Measurements from ENCODE around the gene EXOC3. TPM values are rescaled to one million over a fixed set of nuclear protein-coding genes. Genes with fewer than 3 reads are reported as not detected.

Gene EXOC3
- total and polyA plus RNA-seq, 4 donors, result 31.3 to 88.9 (median 59.9) TPM

DNA sequence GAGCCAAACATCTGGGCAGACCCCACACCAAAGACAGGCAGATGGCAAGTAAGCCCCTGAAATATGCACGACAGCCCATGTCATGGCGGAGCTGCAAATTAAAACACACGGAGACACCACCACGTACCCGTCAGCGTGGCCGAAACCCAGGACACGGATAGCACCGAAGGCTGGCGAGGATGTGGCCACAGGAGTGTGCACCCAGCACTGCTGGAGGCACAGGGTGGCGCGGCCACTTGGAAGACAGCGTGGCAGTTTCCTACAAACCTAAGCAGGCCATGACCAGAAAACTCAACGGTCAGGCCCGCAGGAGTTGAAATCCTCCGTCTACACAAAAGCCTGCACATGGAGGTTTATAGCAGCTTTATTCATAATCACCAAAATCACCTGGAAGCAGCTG is 68.5 kb downstream of the EXOC3 start:
- Histone ChIP-seq H3K27ac (ENCODE audit: low read depth in 1 of 2, low read length in 2 of 2) (no peak overlapping the region), H3K4me1 (ENCODE audit: control insufficient read depth in 1 of 2, insufficient read depth in 2 of 2, low read length in 2 of 2) (no peaks in the 10 kb centered on the region), H3K27me3 (ENCODE audit: control insufficient read depth in 1 of 2, insufficient read depth in 2 of 2, low read length in 1 of 2) (no peaks in the 10 kb centered on the region), H3K36me3 (ENCODE audit: control insufficient read depth in 1 of 2, insufficient read depth in 2 of 2, low read length in 1 of 2) (no peaks in the 10 kb centered on the region), H3K9me3 (ENCODE audit: control insufficient read depth, low read length) (no peaks in the 10 kb centered on the region), H3K4me3 (ENCODE audit: low read length in 2 of 2) (no peak overlapping the region)
- no peak for DNase-seq
- 83 to 90% methylated on average over 16 of the region's 16 CpGs for WGBS, 2 donors
- ATAC-seq (ENCODE audit: low FRiP score), result peak; percentile 34
- intact Hi-C loops (cut with DNase I), result no loop called here

DNA sequence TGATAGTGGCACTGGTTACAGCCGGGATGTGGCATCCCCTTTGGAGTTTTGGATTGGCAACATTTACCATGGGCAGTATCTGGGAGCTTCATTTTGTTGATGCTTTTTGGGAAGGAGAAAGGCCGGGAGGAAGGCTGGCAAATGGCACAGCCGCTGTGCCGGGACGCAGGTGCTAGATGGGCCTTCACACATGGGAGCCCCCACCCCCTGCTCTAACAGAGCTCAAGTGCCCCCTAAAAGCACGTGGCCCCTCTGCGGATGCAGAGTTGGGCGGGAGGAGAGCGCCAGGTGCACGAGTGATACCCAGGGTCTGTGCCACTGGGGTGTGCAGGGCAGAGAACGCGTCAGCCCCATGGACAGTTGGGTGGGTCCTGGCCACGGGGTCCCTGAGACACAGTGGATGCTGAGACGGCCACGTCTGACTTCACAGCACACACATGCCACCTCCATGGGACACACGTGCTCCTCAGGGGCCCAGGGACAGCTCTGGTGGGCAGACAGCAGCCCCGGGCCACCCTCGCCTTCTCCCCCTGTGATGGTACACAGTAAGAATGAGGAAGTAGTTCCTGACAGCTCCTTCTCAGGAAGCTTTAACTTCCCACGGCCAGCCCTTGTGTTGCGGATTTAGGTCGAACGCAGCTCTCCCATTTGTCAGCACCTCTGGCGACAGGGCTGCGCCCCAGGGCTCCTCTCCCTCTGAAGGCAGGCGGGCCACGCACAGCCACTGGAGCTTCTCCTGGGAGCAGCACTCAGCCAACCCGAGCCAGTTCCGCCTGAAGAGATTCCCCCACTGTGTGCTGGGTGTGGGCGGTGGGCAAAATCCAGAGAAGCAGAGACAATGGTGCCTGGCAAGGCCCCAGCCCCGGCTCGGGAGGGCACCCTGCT is 70.5 kb downstream of the EXOC3 start:
- intact Hi-C loops (cut with DNase I), result no loop called here
- H3K27ac ChIP-seq (ENCODE audit: low read depth in 1 of 2, low read length in 2 of 2), result no peak overlapping the region
- H3K27me3 ChIP-seq (ENCODE audit: control insufficient read depth in 1 of 2, insufficient read depth in 2 of 2, low read length in 1 of 2), result no peaks in the 10 kb centered on the region
- no peaks in the 10 kb centered on the region for H3K9me3 ChIP-seq (ENCODE audit: control insufficient read depth, low read length)
- no peaks in the 10 kb centered on the region for H3K4me1 ChIP-seq (ENCODE audit: control insufficient read depth in 1 of 2, insufficient read depth in 2 of 2, low read length in 2 of 2)
- DNase-seq (no peak), ATAC-seq (ENCODE audit: low FRiP score) (peak; percentile 6)
- 57 to 64% methylated on average over 31 of the region's 31 CpGs for WGBS, 2 donors
- no peak overlapping the region for H3K4me3 ChIP-seq (ENCODE audit: low read length in 2 of 2)
- no peaks in the 10 kb centered on the region for H3K36me3 ChIP-seq (ENCODE audit: control insufficient read depth in 1 of 2, insufficient read depth in 2 of 2, low read length in 1 of 2)

DNA sequence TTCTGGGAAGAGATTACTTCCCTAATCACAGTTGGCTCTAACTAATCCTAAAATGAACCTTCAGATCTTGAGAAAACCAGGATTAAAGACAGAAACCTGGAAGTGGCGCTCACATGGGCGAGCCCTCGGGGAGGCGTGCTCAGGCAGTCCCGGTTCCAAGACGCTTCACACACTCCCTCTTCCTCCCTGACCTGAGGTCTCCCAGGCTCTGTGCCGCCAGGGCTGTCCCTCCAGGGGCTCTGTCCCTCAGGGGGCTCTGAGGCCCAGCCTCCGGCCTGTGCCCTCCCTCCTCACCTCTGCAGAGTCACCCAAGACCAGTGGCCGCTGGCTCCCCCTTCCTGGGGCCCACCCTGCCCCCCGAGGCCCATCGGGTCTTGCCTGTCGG is 71.1 kb downstream of the EXOC3 start:
- no peaks in the 10 kb centered on the region for H3K4me1 ChIP-seq (ENCODE audit: control insufficient read depth in 1 of 2, insufficient read depth in 2 of 2, low read length in 2 of 2)
- no peak overlapping the region for H3K4me3 ChIP-seq (ENCODE audit: low read length in 2 of 2)
- intact Hi-C loops (cut with DNase I), result no loop called here
- no peak for ATAC-seq (ENCODE audit: low FRiP score)
- H3K36me3 ChIP-seq (ENCODE audit: control insufficient read depth in 1 of 2, insufficient read depth in 2 of 2, low read length in 1 of 2), result no peaks in the 10 kb centered on the region
- H3K27ac ChIP-seq (ENCODE audit: low read depth in 1 of 2, low read length in 2 of 2), result no peak overlapping the region
- no peak for DNase-seq
- WGBS, 2 donors, result 68 to 77% methylated on average over 12 of the region's 12 CpGs
- no peaks in the 10 kb centered on the region for H3K9me3 ChIP-seq (ENCODE audit: control insufficient read depth, low read length)
- H3K27me3 ChIP-seq (ENCODE audit: control insufficient read depth in 1 of 2, insufficient read depth in 2 of 2, low read length in 1 of 2), result no peaks in the 10 kb centered on the region

DNA sequence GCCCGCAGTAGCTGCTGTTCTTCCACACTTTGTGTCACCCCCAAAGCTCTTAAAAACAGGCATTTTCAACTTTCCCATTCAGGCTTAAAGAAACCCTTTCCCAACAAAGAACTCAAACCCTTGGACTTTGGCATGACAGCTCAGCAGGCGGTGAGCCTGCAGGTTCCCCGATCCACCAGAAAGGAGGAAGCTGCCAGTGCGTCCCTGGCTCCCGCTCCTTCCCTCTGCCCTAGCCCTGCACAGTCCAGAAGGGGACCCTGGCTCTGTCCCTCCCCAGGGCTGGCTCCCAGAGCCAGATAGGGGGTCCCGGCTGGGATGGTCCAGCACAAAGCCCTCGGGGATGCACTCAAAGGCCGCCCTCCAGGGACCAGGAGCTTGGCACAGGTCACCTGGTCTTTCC is 71.7 kb downstream of the EXOC3 start:
- 73 to 76% methylated on average over 8 of the region's 8 CpGs for WGBS, 2 donors
- no peaks in the 10 kb centered on the region for H3K27me3 ChIP-seq (ENCODE audit: control insufficient read depth in 1 of 2, insufficient read depth in 2 of 2, low read length in 1 of 2)
- no peaks in the 10 kb centered on the region for H3K36me3 ChIP-seq (ENCODE audit: control insufficient read depth in 1 of 2, insufficient read depth in 2 of 2, low read length in 1 of 2)
- H3K4me1 ChIP-seq (ENCODE audit: control insufficient read depth in 1 of 2, insufficient read depth in 2 of 2, low read length in 2 of 2), result no peaks in the 10 kb centered on the region
- intact Hi-C loops (cut with DNase I), result no loop called here
- H3K27ac ChIP-seq (ENCODE audit: low read depth in 1 of 2, low read length in 2 of 2), result no peak overlapping the region
- DNase-seq (no peak), ATAC-seq (ENCODE audit: low FRiP score) (no peak)
- no peaks in the 10 kb centered on the region for H3K9me3 ChIP-seq (ENCODE audit: control insufficient read depth, low read length)
- no peak overlapping the region for H3K4me3 ChIP-seq (ENCODE audit: low read length in 2 of 2)

DNA sequence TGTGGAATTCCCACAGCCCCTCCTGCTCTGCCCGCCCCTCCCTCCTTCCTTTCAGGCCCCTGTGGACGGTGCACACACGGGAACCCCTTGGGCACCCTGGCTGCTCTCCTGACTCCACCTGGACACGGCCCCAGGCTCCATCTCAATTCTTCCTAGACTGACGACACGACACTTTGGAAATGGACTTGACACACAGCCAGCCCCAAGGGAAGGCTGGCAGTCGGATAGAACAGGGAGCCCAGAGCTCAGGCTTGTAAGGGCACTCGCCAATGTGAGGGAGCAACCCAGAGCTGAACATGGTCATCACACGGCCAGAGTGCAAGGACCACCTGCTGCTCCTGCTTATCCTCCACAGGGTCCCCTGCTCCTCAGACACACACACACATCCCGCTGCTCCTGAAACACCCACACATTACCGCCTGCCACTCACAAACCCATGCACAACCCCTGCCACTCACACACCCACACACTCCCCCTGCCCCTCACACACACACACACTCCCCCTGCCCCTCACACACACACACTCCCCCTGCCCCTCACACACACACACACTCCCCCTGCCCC is 72.4 kb downstream of the EXOC3 start:
- ATAC-seq (ENCODE audit: low FRiP score) (no peak), DNase-seq (no peak)
- WGBS, 2 donors, result 13 to 18% methylated on average over 11 of the region's 11 CpGs
- no peaks in the 10 kb centered on the region for H3K36me3 ChIP-seq (ENCODE audit: control insufficient read depth in 1 of 2, insufficient read depth in 2 of 2, low read length in 1 of 2)
- H3K27ac ChIP-seq (ENCODE audit: low read depth in 1 of 2, low read length in 2 of 2), result no peak overlapping the region
- no peak overlapping the region for H3K4me3 ChIP-seq (ENCODE audit: low read length in 2 of 2)
- no peaks in the 10 kb centered on the region for H3K9me3 ChIP-seq (ENCODE audit: control insufficient read depth, low read length)
- H3K27me3 ChIP-seq (ENCODE audit: control insufficient read depth in 1 of 2, insufficient read depth in 2 of 2, low read length in 1 of 2), result no peaks in the 10 kb centered on the region
- no peaks in the 10 kb centered on the region for H3K4me1 ChIP-seq (ENCODE audit: control insufficient read depth in 1 of 2, insufficient read depth in 2 of 2, low read length in 2 of 2)
- intact Hi-C loops (cut with DNase I), result no loop called here

DNA sequence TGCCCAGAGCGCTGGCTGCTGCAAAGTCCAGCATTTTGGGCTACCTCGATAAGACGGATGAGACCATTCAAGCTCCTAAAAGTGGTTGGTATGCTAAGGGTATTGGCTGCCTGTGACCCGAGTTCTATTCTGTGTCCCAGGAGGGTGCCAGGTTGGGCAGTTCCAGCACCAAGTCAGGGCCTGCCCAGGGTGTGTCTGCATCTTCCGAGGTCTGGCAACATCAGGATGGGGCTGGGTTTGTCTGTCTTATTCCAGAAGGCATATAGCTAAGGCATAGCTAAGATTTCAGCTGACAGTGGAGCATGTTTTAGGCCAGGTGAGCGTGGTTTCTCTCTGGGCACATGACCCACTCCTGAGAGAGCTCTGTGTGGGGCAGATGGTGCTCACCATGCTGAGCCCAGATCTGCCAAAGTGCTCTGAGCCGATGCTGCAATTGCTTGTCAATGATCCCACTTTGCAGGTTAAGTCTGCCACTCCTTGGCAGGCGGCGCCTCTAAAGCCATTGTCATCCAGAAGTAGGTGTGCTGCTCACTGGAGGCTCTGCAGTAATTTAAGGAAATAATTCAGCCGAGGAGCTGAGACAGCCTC is 73.5 kb downstream of the EXOC3 start:
- intact Hi-C loops (cut with DNase I), result no loop called here
- no peak for DNase-seq
- Histone ChIP-seq H3K36me3 (ENCODE audit: control insufficient read depth in 1 of 2, insufficient read depth in 2 of 2, low read length in 1 of 2) (no peaks in the 10 kb centered on the region), H3K4me1 (ENCODE audit: control insufficient read depth in 1 of 2, insufficient read depth in 2 of 2, low read length in 2 of 2) (no peaks in the 10 kb centered on the region), H3K9me3 (ENCODE audit: control insufficient read depth, low read length) (no peaks in the 10 kb centered on the region), H3K27ac (ENCODE audit: low read depth in 1 of 2, low read length in 2 of 2) (no peak overlapping the region), H3K27me3 (ENCODE audit: control insufficient read depth in 1 of 2, insufficient read depth in 2 of 2, low read length in 1 of 2) (no peaks in the 10 kb centered on the region), H3K4me3 (ENCODE audit: low read length in 2 of 2) (no peak overlapping the region)
- no peak for ATAC-seq (ENCODE audit: low FRiP score)
- WGBS, 2 donors, result 79 to 81% methylated on average over 10 of the region's 10 CpGs

Other genes with a start within 250 kb of the EXOC3 start
- 1 to 10 TPM; 5.6 to 6.7 TPM for gene CCDC127, start 225.0 kb upstream of the EXOC3 start, total RNA-seq
- 1 to 10 TPM; 2.1 to 2.9 TPM for gene CCDC127, start 225.0 kb upstream of the EXOC3 start, polyA plus RNA-seq
- gene SDHA, start 224.9 kb upstream of the EXOC3 start, total RNA-seq, result 10 to 100 TPM; 73.5 to 89.4 TPM
- 10 to 100 TPM; 61.9 to 76.3 TPM for gene SDHA, start 224.9 kb upstream of the EXOC3 start, polyA plus RNA-seq
- gene PDCD6, start 171.5 kb upstream of the EXOC3 start, total RNA-seq, result 10 to 100 TPM; 58.6 to 63.5 TPM
- 10 to 100 TPM; 87.8 to 94.9 TPM for gene PDCD6, start 171.5 kb upstream of the EXOC3 start, polyA plus RNA-seq
- gene AHRR, start 121.5 kb upstream of the EXOC3 start, total RNA-seq, result 1 to 10 TPM; 1.9 to 3.8 TPM
- 1 to 10 TPM in 1 of 2 donors, under 1 TPM in 1; 0.13 to 1.6 TPM for gene AHRR, start 121.5 kb upstream of the EXOC3 start, polyA plus RNA-seq
- under 1 TPM; 0.93 to 0.97 TPM for gene SLC9A3, start 81.3 kb downstream of the EXOC3 start, total RNA-seq
- gene SLC9A3, start 81.3 kb downstream of the EXOC3 start, polyA plus RNA-seq, result 1 to 10 TPM in 1 of 2 donors, under 1 TPM in 1; 0.59 to 4.3 TPM
- gene CEP72, start 169.2 kb downstream of the EXOC3 start, total RNA-seq, result 1 to 10 TPM; 2.2 to 6.5 TPM
- gene CEP72, start 169.2 kb downstream of the EXOC3 start, polyA plus RNA-seq, result under 1 TPM in 1 of 2 donors, not detected in 1; 0.82 TPM